ENCODE results near the gene DPYD. TPM values are rescaled to one million over a fixed set of nuclear protein-coding genes. Genes with fewer than 3 reads are reported as not detected.

The DPYD gene
- total RNA-seq, 2 donors from 2014 or later: 9.2 to 17.5 TPM

GRCh38 chr1:97834899-97835298, 85.9 kb downstream of the DPYD start:
- Mint-ChIP-seq H3K27ac (no peak overlapping the region), H3K4me1 (no peaks in the 10 kb centered on the region), H3K4me3 (no peak overlapping the region), H3K36me3 (ENCODE audit: low read depth) (no peaks in the 10 kb centered on the region), H3K9me3 (no peaks in the 10 kb centered on the region), H3K27me3 (ENCODE audit: insufficient read depth) (no peaks in the 10 kb centered on the region)
- no peaks in the 10 kb centered on the region for H3K9me3 ChIP-seq (ENCODE audit: control insufficient read depth, low read length)
- no peaks in the 10 kb centered on the region for H3K27me3 ChIP-seq (ENCODE audit: control insufficient read depth, insufficient read depth, low read length, poor library complexity, severe bottlenecking)
- TF ChIP-seq CTCF (conservative IDR thresholded peaks at IDR 0.05): no peak
- DNase-seq: no peak
- no peak overlapping the region for H3K27ac ChIP-seq (ENCODE audit: low read depth, low read length)
- H3K4me3 ChIP-seq (ENCODE audit: low read length): no peak overlapping the region
- H3K4me1 ChIP-seq (ENCODE audit: control insufficient read depth, insufficient read depth, low read length): no peaks in the 10 kb centered on the region
- no peaks in the 10 kb centered on the region for H3K36me3 ChIP-seq (ENCODE audit: control insufficient read depth, insufficient read depth, low read length)
- no peak overlapping the region for H3K9ac ChIP-seq (ENCODE audit: extremely low read depth, low read length, poor library complexity, severe bottlenecking)

GRCh38 chr1:97833881-97834280, 87.0 kb downstream of the DPYD start:
- Histone ChIP-seq H3K9ac (ENCODE audit: extremely low read depth, low read length, poor library complexity, severe bottlenecking) (no peak overlapping the region), H3K4me1 (ENCODE audit: control insufficient read depth, insufficient read depth, low read length) (no peaks in the 10 kb centered on the region), H3K4me3 (ENCODE audit: low read length) (no peak overlapping the region), H3K36me3 (ENCODE audit: control insufficient read depth, insufficient read depth, low read length) (no peaks in the 10 kb centered on the region), H3K9me3 (ENCODE audit: control insufficient read depth, low read length) (no peaks in the 10 kb centered on the region), H3K27me3 (ENCODE audit: control insufficient read depth, insufficient read depth, low read length, poor library complexity, severe bottlenecking) (no peaks in the 10 kb centered on the region), H3K27ac (ENCODE audit: low read depth, low read length) (no peak overlapping the region)
- 94 to 96% methylated on average over 2 of the region's 2 CpGs for WGBS, 2 experiments (ENCODE audit: insufficient coverage in 1 of 2, insufficient read length in 1 of 2)
- no peaks in the 10 kb centered on the region for H3K27me3 Mint-ChIP-seq (ENCODE audit: insufficient read depth)
- H3K27ac Mint-ChIP-seq: no peak overlapping the region
- DNase-seq: no peak
- H3K36me3 Mint-ChIP-seq (ENCODE audit: low read depth): no peaks in the 10 kb centered on the region
- H3K4me1 Mint-ChIP-seq: no peaks in the 10 kb centered on the region
- H3K4me3 Mint-ChIP-seq: no peak overlapping the region
- H3K9me3 Mint-ChIP-seq: no peaks in the 10 kb centered on the region
- no peak for TF ChIP-seq CTCF (conservative IDR thresholded peaks at IDR 0.05)

GRCh38 chr1:97832481-97832880, 88.4 kb downstream of the DPYD start:
- Mint-ChIP-seq H3K4me1 (no peaks in the 10 kb centered on the region), H3K36me3 (ENCODE audit: low read depth) (no peaks in the 10 kb centered on the region), H3K27me3 (ENCODE audit: insufficient read depth) (no peaks in the 10 kb centered on the region), H3K4me3 (no peak overlapping the region), H3K27ac (no peak overlapping the region), H3K9me3 (no peaks in the 10 kb centered on the region)
- no peaks in the 10 kb centered on the region for H3K36me3 ChIP-seq (ENCODE audit: control insufficient read depth, insufficient read depth, low read length)
- no peaks in the 10 kb centered on the region for H3K9me3 ChIP-seq (ENCODE audit: control insufficient read depth, low read length)
- no peaks in the 10 kb centered on the region for H3K4me1 ChIP-seq (ENCODE audit: control insufficient read depth, insufficient read depth, low read length)
- no peak for DNase-seq
- no peak overlapping the region for H3K4me3 ChIP-seq (ENCODE audit: low read length)
- no peak overlapping the region for H3K9ac ChIP-seq (ENCODE audit: extremely low read depth, low read length, poor library complexity, severe bottlenecking)
- no peak for TF ChIP-seq CTCF (conservative IDR thresholded peaks at IDR 0.05)
- H3K27ac ChIP-seq (ENCODE audit: low read depth, low read length): no peak overlapping the region
- 93 to 100% methylated on average over 1 of the region's 1 CpG for WGBS, 2 experiments (ENCODE audit: insufficient coverage in 1 of 2, insufficient read length in 1 of 2)
- H3K27me3 ChIP-seq (ENCODE audit: control insufficient read depth, insufficient read depth, low read length, poor library complexity, severe bottlenecking): no peaks in the 10 kb centered on the region

Data from endodermal cell (in vitro differentiated cells).